ENCODE results near the gene PARP9.

The PARP9 gene

DNA sequence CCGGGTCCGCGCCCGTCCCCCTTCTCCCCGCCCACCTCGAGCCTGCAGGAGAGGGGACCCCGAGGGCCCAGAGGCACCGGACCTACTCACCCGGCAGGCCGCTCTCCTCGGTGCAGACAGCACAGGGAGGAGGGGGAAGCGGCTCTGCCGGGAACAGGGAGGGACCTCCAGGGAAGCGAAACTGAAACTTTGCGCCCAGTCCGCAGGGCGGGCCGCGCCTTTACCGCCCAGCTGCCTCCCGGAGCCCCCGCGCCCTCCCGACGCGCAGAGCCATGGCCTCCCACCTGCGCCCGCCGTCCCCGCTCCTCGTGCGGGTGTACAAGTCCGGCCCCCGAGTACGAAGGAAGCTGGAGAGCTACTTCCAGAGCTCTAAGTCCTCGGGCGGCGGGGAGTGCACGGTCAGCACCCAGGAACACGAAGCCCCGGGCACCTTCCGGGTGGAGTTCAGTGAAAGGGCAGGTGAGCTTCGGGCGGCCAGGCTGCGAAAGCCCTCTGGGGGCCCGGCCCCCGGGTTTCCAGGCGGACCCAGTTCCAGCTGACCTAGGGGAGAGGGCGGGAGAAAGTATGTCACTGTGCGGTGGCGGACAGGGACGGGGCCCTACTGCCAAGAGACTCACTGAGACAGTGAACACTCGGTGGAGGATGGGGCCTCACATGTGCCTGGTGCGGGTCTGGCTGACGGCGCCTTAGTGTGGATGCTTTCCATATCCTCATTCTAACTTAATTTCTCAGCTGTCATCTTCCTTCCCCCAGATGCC is at the start of gene PARP9, which contains the start of gene DTX3L:
Gene PARP9, minus strand, starts transcription at position 146 of the 758 bp plus-strand sequence. CDS start 4,680 bp downstream, outside the sequence.
Gene DTX3L, plus strand, starts transcription at position 184 of the 758 bp plus-strand sequence. Its CDS starts 89 bp downstream, at position 273.
- DNase-seq (ENCODE audit: low spot score) = peak; percentile 84

DNA sequence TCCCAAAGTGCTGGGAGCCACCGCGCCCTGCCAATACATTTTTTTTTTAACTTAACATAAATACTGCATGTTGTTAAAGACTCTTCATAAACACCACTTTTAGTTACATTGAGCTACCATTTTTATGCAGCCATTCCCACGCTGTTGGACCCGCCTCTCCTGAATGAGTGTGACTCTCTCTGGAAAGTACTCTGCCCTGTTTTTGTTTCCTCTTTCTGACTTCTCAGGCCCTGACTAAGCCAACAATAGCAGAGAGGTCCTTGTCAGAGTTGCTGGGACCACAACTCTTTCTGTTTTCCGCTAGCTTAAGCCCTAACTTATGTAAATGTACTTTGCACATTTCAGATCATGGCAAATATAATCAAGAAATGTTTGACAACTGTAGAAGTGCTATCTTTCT is 48.6 kb upstream of the PARP9 start:
- no peak for DNase-seq (ENCODE audit: low spot score)

DNA sequence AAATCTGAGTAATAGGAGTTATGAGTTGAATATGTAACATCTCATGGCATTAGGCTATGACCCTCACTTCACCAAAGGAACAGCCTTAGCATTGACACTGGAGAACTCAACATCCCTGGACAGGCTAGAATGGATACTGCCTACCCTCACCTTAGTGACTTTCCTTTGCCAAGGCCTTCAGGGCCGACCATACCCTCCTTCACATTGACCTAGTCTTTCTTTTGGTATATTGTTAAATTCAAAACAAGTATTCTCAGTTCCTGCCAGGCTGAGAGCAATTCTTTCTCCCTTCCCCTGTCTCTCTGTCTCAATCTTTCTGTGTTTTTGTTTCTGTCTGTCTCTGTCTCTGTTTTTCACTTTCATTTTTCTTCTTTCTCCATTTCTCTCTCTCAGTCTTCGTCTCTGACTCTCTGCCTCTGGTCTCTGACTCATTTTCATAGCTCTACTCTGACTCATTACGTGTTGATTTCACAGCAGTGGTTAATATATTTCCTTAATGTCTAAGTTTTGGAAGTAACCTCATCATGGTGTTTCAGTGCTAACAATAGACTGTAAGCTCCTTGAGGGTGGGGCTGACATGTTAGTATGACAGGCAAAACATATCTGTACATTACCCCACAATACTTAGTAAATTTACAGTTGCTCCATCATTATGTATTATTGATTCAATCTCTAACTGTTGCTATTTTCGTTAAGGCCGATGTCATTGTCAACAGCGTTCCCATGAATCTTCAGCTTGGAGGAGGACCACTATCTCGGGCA is 45.9 kb upstream of the PARP9 start:
- no peak for DNase-seq (ENCODE audit: low spot score)

DNA sequence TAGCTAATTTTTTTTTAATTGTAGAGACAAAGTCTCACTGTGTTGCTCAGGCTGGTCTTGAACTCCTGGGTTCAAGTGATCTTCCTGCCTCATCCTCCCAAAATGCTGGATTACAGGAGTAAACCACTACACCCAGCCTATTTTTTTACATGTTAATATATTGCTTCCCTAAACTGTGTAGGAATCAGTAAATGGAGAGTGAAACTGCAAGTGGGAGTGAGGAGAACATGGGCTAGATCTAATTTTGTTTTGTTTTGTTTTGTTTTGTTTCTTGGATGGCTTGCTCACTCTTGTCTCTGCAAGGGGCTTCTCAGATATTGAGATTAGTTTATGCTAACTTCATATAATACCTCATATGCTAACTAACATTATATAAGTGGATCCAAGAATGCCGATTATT is 44.8 kb upstream of the PARP9 start:
- no peak for DNase-seq (ENCODE audit: low spot score)

DNA sequence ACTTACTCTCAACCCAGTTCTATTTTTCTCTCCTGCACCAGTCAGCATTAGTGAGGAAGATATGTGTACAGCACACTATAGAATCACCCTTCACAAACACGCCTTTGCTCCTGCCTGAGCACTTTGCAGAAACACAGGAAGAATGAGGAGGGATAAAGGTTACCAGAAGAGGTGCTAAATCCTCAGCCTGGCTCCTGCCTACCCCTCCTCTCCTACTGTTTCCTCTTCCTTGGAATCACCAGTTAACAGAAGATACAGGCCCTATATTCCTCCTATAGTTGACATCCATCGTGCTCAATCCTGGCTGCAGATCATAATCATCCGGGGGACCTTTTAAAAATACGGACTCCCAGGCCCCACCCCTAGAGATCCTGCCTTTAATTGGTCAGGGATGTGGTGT is 42.2 kb upstream of the PARP9 start:
- DNase-seq (ENCODE audit: low spot score) = no peak

DNA sequence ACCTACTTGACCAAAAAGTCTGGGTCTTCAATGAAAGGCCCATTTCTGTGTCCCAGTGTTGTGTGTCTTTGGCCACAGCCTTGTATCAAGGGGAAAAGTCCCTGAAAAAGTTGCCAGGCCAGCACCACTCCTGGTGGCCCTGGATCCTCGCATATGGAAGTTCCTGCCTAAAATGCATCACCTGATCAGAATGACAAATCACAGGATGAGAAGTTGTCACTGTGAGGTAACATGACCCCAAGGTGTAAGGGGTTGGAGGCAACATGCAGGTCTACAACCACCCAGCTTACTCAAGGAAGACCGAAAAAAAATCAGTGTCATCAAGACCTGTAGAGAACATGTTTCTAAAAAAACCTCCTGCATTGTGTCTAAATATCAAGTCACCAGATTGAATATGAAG is 39.0 kb upstream of the PARP9 start:
- DNase-seq (ENCODE audit: low spot score) = no peak

DNA sequence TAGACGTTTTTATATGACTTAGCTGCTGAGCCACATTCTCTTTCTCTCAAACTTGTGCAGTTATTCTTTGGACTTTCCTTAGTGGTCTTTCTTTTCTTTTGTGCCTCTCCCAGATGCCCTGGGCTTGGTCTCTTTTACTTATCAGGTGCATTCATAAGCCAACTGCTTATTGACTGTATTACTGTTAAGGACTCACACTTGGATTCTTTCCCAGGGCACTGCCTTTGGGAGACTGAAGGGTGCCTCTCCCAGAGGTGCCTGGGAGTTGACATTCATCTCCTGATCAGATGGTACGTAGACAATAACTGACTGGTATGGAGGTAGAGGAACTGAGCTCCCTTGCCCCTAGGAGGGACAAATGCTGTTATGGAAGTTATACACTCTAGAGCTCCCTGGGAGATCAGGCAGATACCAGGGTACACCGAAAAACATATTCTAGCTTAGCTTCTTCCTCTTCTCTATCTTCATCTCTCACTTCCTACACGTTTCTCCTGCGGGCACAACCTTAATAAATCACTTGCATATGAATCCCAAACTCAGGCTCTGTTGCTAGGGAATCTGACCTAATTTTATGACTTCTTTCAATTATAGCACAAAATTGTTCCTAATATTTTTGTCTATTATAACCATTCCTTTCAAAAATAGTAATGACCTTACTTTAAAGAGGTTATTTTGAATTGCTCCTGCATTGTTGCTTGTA is 38.1 kb upstream of the PARP9 start:
- DNase-seq (ENCODE audit: low spot score) = no peak

DNA sequence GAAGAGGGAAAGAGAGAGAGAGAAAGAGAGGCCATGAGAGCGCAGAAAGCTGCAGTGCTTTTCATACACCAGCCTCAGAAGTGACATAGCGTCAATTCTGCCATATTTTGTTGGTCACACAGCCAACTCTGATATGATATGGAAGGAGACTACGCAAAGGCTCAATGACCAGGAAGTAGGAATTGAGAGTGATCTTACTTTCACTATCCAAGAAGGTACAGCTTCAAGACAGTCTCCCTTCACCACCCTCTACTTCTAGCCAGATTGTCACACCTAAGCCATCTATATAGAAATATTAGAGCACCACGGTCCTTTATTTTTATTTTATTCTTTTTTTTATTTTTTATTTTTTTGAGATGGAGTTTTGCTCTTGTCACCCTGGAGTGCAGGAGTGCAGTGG is 34.5 kb upstream of the PARP9 start:
- no peak for DNase-seq (ENCODE audit: low spot score)

DNA sequence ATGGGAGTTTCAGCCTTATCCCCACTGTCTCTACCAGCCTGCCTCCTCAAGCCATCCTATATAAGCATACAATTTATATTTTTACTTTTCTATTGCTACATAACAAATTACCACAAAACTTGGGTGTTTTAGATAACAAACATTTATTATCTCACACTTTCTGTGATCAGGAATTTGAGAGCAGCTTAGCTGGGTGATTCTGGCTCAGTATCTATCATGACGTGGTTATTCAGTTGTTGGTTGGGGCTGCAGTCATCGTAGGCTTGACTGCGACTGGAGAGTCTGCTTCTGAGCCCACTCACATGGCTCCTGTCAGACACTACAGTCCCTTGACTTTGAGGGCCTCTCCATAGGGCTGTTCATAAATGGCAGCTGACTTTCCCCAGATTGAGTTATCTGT is 34.1 kb upstream of the PARP9 start:
- no peak for DNase-seq (ENCODE audit: low spot score)

DNA sequence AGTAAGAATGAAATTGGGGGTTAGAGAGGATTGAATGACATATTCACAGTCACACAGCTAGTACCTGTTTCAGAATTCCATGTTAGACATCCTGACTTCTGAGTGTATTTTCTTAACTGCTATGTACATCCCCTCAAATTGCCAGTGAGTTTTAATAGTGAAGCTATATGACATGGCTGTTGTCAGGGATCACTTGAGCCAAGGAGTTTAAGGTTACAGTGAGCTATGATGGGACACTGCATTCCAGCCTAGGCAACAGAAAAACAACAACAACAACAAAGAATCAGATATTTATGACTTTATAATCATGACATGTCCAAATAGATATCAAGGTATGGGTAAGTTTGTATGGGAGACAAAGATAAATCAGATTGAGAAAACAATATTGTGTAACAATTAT is 29.9 kb upstream of the PARP9 start:
- no peak for DNase-seq (ENCODE audit: low spot score)

DNA sequence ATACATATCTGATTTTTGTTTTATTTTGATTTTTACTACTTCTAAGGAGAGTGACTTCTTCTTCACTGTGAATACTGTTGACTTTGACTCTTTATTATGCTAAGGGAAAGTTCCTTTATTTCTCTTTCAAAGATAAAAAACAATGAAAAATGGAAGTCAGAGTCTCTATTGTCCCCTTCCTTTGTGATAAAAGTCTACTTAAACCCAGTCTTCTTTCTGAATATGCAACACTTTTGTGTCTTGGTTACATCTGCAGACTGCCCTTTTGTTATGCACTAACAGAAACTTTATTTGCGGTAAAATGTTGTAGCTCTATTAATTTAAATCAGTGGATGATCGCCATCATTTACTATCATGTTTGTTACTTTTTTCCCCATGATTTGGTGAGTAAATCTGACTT is 26.5 kb upstream of the PARP9 start:
- DNase-seq (ENCODE audit: low spot score) = no peak

DNA sequence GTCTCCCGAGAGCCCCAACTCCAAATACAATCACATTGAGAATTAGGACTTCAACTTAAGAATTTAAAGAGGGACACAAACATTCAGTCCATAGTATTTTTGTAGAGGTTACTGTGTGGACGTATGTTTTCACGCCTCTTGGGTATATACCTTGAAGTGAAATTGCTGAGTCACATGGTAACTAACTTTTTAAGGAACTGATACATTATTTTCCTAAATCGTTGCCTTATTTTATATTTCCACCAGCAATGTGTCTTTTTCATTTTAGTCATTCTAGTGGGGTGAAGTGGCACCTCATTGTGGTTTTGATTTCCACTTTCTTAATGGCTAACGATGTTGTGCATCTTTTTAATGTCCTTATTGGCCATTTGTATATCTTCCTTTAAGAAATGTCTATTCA is 25.2 kb upstream of the PARP9 start:
- no peak for DNase-seq (ENCODE audit: low spot score)

DNA sequence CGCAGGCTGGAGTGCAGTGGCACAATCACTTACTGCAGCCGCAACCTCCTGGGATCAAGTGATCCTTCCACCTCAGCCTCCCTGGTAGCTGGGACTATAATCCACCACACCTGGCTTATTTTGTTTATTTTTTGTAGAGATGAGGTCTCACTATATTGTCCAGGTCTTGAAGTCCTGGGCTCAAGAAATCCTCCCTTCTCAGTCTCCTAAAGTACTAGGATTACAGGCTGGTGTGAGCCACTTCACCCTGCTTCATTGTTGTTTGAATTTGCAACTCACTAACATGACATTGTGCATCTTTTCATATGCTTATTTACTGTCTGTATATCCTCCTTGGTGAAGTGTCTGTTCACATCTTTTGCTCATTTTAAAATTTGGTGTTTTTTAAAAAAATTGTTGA is 23.5 kb upstream of the PARP9 start:
- no peak for DNase-seq (ENCODE audit: low spot score)

DNA sequence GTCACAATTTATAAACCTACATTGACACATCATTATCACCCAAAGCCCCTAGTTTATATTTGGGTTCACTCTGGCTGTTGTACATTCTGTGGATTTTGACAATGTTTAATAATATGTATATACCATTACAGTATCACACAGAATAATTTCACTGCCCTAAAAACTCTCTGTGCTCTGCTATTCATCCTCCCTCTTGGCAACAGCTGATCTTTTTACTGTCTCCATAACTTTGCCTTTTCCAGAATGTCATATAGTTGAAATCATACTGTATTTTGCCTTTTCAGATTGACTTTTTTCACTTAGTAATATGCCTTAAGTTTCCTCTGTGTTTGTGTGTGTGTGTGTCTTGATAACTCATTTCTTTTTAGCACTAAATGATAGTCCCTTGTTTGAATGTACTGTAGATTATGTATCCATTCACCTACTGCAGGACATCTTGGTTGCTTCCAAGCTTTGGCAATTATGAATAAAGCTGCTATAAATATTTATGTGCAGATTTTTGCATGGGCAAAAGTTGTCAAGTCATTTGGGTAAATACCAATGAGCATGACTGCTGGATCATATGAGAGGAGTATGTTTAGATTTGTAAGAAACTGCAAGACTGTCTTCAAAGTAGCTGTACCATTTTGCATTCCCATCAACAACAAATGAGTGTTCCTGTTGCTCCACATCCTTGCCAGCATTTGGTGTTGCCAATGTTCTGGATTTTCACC is 22.8 kb upstream of the PARP9 start:
- no peak for DNase-seq (ENCODE audit: low spot score)

DNA sequence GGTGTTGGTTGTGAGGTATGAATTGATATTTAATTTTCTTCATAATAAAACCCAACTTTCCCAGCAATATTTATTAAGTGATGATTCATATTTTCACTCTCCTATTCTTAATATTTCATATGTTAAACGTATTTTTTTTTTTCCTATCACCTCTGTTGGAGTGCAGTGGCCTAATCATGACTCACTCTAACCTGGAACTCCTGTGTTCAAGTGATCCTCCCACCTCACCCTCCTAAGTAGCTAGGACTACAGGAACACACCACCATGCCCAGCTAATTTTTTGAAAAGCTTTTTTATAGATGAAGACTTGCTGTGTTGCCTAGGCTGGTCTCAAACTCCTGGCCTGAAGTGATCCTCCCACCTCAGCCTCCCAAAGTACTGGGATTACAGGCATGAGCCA is 22.0 kb upstream of the PARP9 start:
- no peak for DNase-seq (ENCODE audit: low spot score)

DNA sequence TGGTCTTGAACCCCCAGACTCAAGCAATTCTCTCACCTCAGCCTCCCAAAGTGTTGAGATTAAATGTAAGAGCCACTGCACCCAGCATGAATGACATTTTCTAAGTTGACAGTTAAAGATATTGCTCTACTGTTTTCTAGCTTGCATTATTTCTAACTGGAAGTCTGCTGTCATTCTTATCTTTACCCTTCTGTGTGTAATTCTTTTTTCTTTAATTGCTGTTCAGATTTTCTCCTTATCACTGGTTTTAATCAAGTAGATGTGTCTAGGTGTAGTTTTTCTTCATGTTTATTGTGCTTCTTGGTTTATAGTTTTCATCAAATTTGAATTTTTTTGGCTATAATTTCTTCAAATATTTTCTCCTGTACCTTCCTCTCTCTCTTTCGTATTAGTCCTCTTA is 18.3 kb upstream of the PARP9 start:
- DNase-seq (ENCODE audit: low spot score) = no peak

DNA sequence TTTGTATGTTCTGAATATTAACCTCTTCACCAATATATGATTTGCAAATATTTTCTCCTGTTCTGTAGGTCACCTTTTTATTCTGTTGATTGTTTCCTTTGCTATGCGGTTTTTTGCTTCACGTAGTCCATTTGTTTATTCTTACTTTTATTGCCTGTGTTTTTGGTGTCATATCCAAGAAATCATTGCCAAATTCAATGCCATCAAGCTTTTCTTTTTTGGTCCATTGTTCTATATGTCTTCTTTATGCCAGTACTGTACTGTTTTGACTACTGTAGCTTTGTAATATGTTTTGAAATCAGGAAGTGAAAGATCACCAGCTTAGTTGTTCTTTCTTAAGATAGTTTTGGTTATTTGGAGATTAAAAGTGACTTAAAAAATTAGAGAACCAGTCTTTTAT is 17.5 kb upstream of the PARP9 start:
- DNase-seq (ENCODE audit: low spot score) = no peak

DNA sequence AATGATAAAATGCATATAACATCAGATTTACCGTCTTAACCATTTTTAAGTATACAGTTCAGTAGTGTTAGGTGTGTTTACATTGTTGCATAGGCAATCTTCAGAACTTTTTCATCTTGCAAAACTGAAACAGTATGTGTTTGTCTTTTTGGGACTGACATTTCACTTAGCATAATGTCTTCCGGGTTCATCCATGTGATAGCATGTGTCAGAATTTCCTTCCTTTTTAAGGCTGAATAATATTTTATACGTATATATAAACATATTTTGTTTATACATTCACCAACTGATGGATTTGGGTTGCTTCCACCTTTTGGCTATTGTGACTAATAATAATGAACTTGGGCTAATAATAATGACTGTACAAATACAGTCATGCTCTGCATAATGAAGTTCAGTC is 16.4 kb upstream of the PARP9 start:
- DNase-seq (ENCODE audit: low spot score) = no peak

DNA sequence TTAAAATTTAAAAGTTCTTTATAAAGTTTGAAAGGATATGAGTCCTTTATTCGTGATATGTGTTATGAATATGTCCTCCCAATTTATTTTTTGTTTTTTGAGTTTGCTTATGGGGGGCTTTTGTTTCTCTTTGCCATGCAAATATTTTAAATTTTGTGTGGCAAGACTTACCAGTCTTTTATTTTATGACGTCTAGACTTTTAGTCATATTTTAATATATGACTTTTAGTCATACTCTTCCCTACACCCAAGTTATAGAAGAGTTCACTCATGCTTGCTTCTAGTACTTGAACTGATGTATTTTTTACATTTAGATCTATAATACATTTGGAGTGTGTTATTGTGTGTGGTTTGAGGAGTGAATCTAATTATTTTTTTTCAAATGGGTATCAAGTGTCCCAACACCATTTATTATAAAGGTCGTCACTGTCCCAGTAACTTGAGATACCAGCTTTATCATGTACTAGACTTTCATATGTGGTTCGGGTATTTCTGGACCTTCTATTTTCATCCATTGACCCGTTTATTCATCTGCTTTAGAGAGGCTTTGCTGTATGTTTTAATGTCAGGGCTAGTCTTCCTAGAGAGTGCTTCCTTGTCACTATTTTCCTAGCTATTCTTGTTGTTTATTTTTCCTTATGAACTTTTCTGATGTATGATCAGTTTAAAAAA is 14.1 kb upstream of the PARP9 start:
- DNase-seq (ENCODE audit: low spot score) = no peak

DNA sequence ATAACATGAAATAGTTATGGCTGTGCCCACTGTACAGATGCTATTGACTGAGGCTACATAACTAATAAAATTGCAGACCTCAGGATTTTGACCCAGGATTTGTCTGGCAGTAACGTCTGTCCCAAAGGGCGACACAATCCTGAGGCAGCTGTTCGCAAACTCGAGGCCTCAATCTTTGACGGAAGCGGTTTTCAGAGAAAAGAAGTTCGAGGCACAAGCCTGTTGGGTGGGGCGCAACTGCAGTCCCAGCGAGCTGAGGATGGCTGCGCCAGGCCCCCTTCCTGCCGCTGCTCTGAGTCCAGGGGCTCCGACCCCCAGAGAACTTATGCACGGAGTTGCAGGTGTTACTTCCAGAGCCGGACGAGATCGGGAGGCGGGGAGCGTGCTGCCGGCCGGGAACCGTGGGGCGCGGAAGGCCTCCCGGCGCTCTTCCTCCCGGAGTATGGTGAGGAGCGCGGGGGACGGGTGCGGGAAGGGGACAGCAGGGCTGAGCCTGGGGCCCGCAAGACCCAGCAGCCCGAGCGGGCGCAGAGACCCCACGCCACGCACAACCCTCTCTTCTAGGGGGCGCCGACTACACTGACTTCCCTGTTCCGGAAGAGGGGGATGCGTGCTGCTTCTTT is 13.4 kb upstream of the PARP9 start, which contains the start of gene PARP15:
Gene PARP15, plus strand, starts transcription at position 242 of the 623 bp plus-strand sequence. Its CDS starts 18 bp downstream, at position 260.
- peak; percentile 39 for DNase-seq (ENCODE audit: low spot score)

Measured in hematopoietic multipotent progenitor cell treated with erythropoietin and hydrocortisone succinate and interleukin-3 and kit ligand, for 15 days (in vitro differentiated cells).